ENCODE results near the gene IL12A.
A peak's percentile ranks its signal among the peaks of the same experiment; 100 is the strongest.

IL12A gene

GRCh38 chr3:159991591-159991990 lies 3.0 kb downstream of the IL12A start:
- DNase-seq, result no peak

DNA sequence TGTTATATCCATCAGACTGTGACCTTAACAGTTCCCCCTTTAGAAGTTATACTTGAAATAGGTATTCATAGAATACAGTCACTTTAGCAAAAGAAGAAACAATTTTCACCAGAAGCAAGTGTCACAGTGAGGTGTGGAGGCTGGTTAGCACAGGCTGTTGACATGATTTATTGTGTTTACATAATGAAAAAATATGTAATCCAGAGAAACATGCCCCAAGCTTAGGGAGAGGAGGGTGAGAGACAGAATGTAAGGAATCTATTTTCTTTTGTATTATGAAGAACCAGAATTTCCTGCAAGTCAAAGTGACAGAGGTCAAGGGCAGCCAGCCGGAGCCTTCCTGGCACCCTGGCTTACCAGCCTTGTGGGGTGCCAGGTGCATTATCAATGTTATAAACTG lies 4.0 kb downstream of the IL12A start:
- no peak for DNase-seq

DNA sequence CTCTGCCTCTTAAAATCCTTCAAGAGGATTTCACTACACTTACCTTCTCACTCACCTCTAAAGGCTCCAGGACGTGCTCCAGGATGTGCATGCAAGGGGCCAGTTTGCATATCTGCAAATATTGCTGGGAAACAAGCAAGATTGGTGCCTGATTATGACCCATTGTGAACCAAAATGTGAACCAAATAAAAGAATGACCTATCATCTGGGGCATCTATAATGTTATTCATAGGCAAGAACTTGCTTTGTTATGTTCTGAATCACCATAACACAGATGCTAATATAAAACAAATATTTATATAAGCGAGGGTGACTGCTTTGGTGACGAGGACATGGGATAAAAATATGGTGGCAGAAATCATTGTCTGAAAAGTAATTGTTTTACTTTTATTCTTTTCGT lies 5.5 kb downstream of the IL12A start:
- DNase-seq, result no peak

DNA sequence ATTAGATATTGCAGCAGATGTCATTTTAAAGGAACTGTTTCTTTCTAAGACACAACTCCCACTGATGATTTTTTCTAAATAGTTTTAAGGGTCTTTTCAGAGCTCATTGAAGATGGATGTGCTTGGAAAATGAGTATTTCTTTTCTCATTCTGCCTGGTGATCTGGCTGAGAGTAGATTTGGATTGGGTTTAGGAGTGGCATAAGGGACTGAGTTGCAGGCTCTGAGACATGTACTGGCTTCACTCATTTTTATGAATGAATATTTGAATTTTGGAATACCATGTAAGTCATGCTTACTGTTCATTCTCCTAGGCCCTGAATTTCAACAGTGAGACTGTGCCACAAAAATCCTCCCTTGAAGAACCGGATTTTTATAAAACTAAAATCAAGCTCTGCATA lies 6.5 kb downstream of the IL12A start:
- DNase-seq, result no peak

- no peak for DNase-seq
Measured at GRCh38 chr3:159996018-159996417, 7.4 kb downstream of the IL12A start.

DNA sequence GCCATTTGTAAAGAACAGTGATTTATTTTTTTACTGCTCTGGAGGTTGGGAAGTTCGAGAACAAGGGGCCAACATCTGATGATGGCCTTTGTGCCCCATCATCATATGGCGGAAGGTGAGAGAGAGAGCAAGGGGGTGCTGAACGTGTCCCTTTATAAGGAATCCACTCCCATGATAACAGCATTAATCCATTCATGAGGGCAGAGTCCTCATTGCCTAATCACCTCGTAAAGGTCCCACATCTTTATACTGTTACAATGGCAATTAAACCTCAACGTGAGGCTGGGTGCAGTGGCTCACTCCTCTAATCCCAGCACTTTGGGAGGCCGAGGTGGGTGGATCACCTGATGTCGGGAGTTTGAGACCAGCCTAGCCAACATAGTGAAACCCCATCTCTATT lies 8.3 kb downstream of the IL12A start:
- no peak for DNase-seq

GRCh38 chr3:160001148-160001760 lies 12.6 kb downstream of the IL12A start:
- DNase-seq, result no peak

GRCh38 chr3:160001850-160002623 lies 13.4 kb downstream of the IL12A start:
- no peak for DNase-seq

DNA sequence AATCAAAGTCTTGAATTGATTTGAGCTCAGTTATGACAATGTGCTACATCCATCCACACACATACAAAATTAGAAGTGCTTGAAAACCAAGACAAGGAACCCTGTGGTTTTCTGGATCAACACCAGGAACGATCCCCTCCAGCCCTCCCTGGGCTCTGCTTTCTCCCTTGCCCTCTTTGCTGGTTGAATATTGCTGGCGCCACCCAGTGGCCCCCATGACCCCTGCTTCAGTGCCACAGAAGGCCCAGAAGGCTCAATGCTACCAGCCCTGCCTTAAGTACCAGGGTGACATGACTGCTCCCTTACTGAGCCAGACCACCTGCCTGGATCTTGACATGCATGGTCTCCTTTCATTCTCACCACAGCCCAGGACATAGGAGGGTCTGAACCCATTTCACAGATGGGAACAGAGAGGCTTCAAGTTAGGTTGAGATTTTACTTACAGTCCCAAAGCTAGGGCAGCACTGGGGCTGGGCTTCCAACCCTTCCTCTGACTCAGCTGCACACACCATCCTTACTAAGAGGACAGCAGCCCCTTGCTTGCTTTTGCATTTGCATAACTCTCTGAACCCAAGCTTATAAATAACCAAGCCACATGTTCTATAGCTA lies 15.0 kb downstream of the IL12A start:
- DNase-seq, result peak; percentile 45

- DNase-seq, result no peak
Measured at GRCh38 chr3:160005004-160005403, 16.4 kb downstream of the IL12A start.

DNA sequence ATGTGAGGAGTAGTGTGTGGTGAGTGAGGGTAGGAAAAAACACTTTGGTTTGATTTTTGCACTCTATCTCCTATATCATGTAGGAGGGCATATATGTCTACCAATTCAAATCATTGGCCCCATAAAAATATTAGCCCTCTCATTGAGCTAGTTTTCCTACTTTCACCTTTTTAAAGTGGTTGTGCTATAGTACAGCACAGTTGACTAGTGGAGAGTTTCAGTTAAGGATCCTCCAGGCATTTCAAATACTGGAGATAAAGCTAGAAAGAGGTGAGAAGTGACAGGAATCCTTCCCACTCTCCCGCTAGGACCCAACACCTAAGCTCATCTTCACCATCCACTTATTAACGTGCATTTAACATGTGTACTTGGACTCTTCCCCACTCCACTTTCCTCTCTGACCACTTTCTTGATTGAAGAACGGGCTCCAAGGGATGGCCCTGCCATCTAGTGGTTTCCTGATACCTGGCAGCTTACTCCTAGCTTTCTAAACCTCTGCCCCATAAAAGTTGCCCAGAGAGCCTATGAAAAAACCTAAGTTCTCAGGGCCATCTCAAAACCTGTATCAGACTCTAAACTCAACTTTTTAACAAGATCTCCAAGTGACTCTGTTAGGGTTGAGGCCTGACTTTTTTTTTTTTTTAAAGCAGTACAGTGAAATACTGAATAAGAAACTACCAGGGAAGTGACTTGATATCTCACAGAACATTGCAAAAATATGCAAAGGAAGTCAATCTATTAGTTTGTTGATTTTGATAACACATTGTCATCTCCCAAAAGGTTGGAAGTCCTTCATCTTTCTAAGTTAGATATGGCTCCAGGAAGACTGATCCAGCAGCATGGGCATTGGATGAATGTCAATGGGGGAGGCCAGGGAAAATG lies 17.9 kb downstream of the IL12A start:
- peak; percentile 69 for DNase-seq

- no peak for DNase-seq
Measured at GRCh38 chr3:160008961-160009360, 20.3 kb downstream of the IL12A start.

GRCh38 chr3:160009525-160009924 lies 20.9 kb downstream of the IL12A start:
- DNase-seq, result no peak

GRCh38 chr3:160010578-160010977 lies 21.9 kb downstream of the IL12A start:
- no peak for DNase-seq

- DNase-seq, result no peak
Measured at GRCh38 chr3:160012108-160012507, 23.5 kb downstream of the IL12A start.

DNA sequence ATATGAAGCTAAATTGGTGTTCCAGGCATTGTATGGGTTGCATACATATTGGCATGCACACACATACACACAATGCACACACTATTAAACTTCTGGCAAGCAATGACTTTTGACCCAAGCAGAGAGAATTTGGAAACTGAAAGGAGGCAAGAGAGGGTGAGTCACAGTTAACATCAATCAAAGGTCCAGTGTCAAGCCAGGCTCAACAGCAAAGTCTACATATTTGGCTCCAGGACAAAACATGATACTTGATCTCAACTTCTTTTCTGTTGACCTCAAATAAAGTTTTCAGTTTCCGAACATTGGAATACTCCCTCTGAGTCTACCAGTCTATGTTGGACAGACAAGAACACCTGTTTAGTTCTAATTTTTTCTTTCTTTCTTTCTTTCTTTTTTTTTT lies 28.3 kb downstream of the IL12A start:
- no peak for DNase-seq

DNA sequence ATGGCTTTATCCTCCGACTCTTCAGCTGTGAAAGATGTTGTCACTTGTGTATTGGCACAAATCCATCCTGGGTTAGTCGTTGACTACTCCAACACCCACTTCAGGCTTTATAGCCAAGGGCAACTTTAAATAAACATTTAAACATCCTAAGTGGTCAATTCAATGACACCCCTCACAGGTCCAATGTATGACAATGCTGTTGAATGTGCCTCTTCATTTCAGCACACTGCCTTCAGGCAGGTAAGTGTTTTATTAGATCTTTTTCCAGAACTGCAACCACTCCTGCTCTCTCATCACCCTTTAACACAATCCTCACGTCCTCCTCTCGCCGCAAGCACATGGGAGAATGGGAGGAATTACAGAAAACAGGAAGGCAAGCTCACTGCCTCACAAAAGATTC lies 30.3 kb downstream of the IL12A start:
- no peak for DNase-seq

- no peak for DNase-seq
Measured at GRCh38 chr3:160020057-160020711, 31.5 kb downstream of the IL12A start.

- DNase-seq, result no peak
Measured at GRCh38 chr3:160022068-160022467, 33.4 kb downstream of the IL12A start.

- DNase-seq, result no peak
Measured at GRCh38 chr3:160023476-160023875, 34.8 kb downstream of the IL12A start.

GRCh38 chr3:160027541-160028195 lies 39.0 kb downstream of the IL12A start:
- peak; percentile 21 for DNase-seq

- no peak for DNase-seq
Measured at GRCh38 chr3:160035757-160036156, 47.1 kb downstream of the IL12A start.
